Hepatocyte (in vitro differentiated cells): Measurements from ENCODE around the gene COPS4. TPM values are rescaled to one million over a fixed set of nuclear protein-coding genes. Genes with fewer than 3 reads are reported as not detected.

Experiments
- DNase-seq: peaks from one replicate; pipeline ENCODE4 v3.0.0-alpha.2; 2016; ENCODE audit warnings: low spot score
- H2AFZ ChIP-seq: fragments of 200-600 bp; sonication (generic); 2 replicates; pipeline ENCODE4 v1.6.0; 2016; ENCODE audit warnings: antibody characterized with exemption, mild to moderate bottlenecking
- H3K27ac ChIP-seq: fragments of 200-600 bp; sonication (generic); 2 replicates; pipeline ENCODE4 v1.5.1; 2016; ENCODE audit warnings: mild to moderate bottlenecking
- H3K27me3 ChIP-seq: fragments of 200-600 bp; sonication (generic); 2 replicates; pipeline ENCODE4 v1.6.1; 2016
- H3K36me3 ChIP-seq: fragments of 200-600 bp; sonication (generic); replicated peaks from 2 replicates; pipeline ENCODE4 v1.5.1; 2016; ENCODE audit warnings: low read depth; ENCODE audit not compliant: insufficient read depth
- H3K4me1 ChIP-seq: fragments of 200-600 bp; sonication (generic); 2 replicates; pipeline ENCODE4 v1.5.1; 2016; ENCODE audit warnings: mild to moderate bottlenecking, moderate library complexity; ENCODE audit not compliant: insufficient read depth
- H3K4me2 ChIP-seq: fragments of 200-600 bp; sonication (generic); 2 replicates; pipeline ENCODE4 v1.6.0; 2016
- H3K4me3 ChIP-seq: fragments of 200-600 bp; sonication (generic); 2 replicates; pipeline ENCODE4 v1.5.1; 2016; ENCODE audit warnings: mild to moderate bottlenecking
- H3K79me2 ChIP-seq: fragments of 200-600 bp; sonication (generic); 2 replicates; pipeline ENCODE4 v1.6.0; 2017; ENCODE audit warnings: mild to moderate bottlenecking
- H3K9me2 ChIP-seq: fragments of 200-600 bp; sonication (generic); replicated peaks from 2 replicates; pipeline ENCODE4 v1.6.0; 2017; ENCODE audit warnings: mild to moderate bottlenecking; ENCODE audit not compliant: insufficient read depth
- H3K9me3 ChIP-seq: fragments of 200-600 bp; sonication (generic); 2 replicates; pipeline ENCODE4 v1.5.1; 2016; ENCODE audit warnings: low read depth, mild to moderate bottlenecking
- H4K20me1 ChIP-seq: fragments of 200-600 bp; sonication (generic); 2 replicates; pipeline ENCODE4 v1.6.0; 2016; ENCODE audit warnings: mild to moderate bottlenecking; ENCODE audit not compliant: insufficient read depth, poor library complexity, severe bottlenecking
- CTCF ChIP-seq: fragments of 200-600 bp; sonication (generic); IDR thresholded peaks from 2 replicates; pipeline ENCODE4 v1.5.1; 2016; ENCODE audit warnings: antibody characterized with exemption, mild to moderate bottlenecking; ENCODE audit not compliant: poor library complexity
- EZH2 ChIP-seq: fragments of 200-600 bp; sonication (generic); IDR thresholded peaks from 2 replicates; pipeline ENCODE4 v1.6.1; 2016; ENCODE audit warnings: antibody characterized with exemption, mild to moderate bottlenecking, borderline replicate concordance
- EZH2phosphoT487 ChIP-seq: fragments of 200-600 bp; sonication (generic); IDR thresholded peaks from one replicate; pipeline ENCODE4 v1.6.1; 2018; ENCODE audit warnings: antibody characterized with exemption, mild to moderate bottlenecking, low read depth, moderate library complexity; ENCODE audit not compliant: unreplicated experiment, severe bottlenecking
- WGBS: methylation state at CpG from one replicate; pipeline ENCODE4 v1.1.6; 2016; ENCODE audit warnings: low lambda C conversion rate; ENCODE audit errors: missing lambda C conversion rate; 5-methylcytosine and 5-hydroxymethylcytosine counted together
- polyA plus RNA-seq: library from polyadenylated mRNA; unstranded; fragments of >200 nt; fragmentation: Nextera tagmentation; extraction: Ambion mirVana; gene quantifications from 2 replicates; pipeline ENCODE4 v1.2.1, GENCODE V29; 2016
- total RNA-seq: library from RNA; depleted of rRNA; stranded (reverse); fragments of >200 nt; gene quantifications from 2 replicates; pipeline ENCODE4 v1.2.3, GENCODE V29; 2014

The COPS4 gene
- total and polyA plus RNA-seq, 2 experiments from 2014 or later, result 45.2 to 56.7 TPM

- TF ChIP-seq EZH2phosphoT487, result no peak
- TF ChIP-seq CTCF, result no peak
- TF ChIP-seq EZH2, result no peak
- H3K4me1 ChIP-seq, result peaks cover 11% of the 10 kb centered on the region
- peak overlapping the region; percentile 98 for H3K4me3 ChIP-seq
- H3K27me3 ChIP-seq, result no peaks in the 10 kb centered on the region
- DNase-seq, result no peak
- peaks cover 54% of the 10 kb centered on the region for H3K79me2 ChIP-seq
- no peaks in the 10 kb centered on the region for H3K9me3 ChIP-seq
- peak overlapping the region; percentile 93 for H3K4me2 ChIP-seq
- H3K36me3 ChIP-seq, result no peaks in the 10 kb centered on the region
- H4K20me1 ChIP-seq, result no peaks in the 10 kb centered on the region
- peak overlapping the region; percentile 91 for H2AFZ ChIP-seq
- H3K27ac ChIP-seq, result peak overlapping the region; percentile 98
- H3K9me2 ChIP-seq, result no peaks in the 10 kb centered on the region
- WGBS, result 58% methylated on average over 3 of the region's 3 CpGs
These were observed 25.5 kb upstream of the COPS4 start for GRCh38 chr4:83009529-83009928.

- no peaks in the 10 kb centered on the region for H3K27me3 ChIP-seq
- peaks cover 11% of the 10 kb centered on the region for H3K4me1 ChIP-seq
- WGBS, result 0% methylated on average over 14 of the region's 14 CpGs
- peak overlapping the region; percentile 93 for H3K4me2 ChIP-seq
- peaks cover 48% of the 10 kb centered on the region for H3K79me2 ChIP-seq
- no peaks in the 10 kb centered on the region for H3K36me3 ChIP-seq
- peak overlapping the region; percentile 98 for H3K4me3 ChIP-seq
- H4K20me1 ChIP-seq, result no peaks in the 10 kb centered on the region
- H3K9me3 ChIP-seq, result no peaks in the 10 kb centered on the region
- no peaks in the 10 kb centered on the region for H3K9me2 ChIP-seq
- peak overlapping the region; percentile 91 for H2AFZ ChIP-seq
- no peak for TF ChIP-seq CTCF
- no peak for TF ChIP-seq EZH2phosphoT487
- TF ChIP-seq EZH2, result no peak
- peak; percentile 37 for DNase-seq
- H3K27ac ChIP-seq, result peak overlapping the region; percentile 98
These were observed 24.9 kb upstream of the COPS4 start for GRCh38 chr4:83010111-83010521.

- Histone ChIP-seq H3K9me3 (no peaks in the 10 kb centered on the region), H2AFZ (peak within 1 kb of the TSS; percentile 91), H3K27ac (peak within 1 kb of the TSS; percentile 98), H4K20me1 (no peaks in the 10 kb centered on the region), H3K36me3 (no peaks in the 10 kb centered on the region), H3K4me2 (peak within 1 kb of the TSS; percentile 93), H3K4me1 (peaks cover 11% of the 10 kb centered on the region), H3K4me3 (peak within 1 kb of the TSS; percentile 98), H3K79me2 (peaks cover 42% of the 10 kb centered on the region), H3K27me3 (no peaks in the 10 kb centered on the region), H3K9me2 (no peaks in the 10 kb centered on the region)
- WGBS, result under 1% methylated on average over 38 of the region's 54 CpGs
- peak; percentile 84 for DNase-seq
- TF ChIP-seq EZH2phosphoT487 (no peak), EZH2 (no peak), CTCF (no peak)
These were observed 24.3 kb upstream of the COPS4 start, which contains the start of gene LIN54 for GRCh38 chr4:83010522-83011318. Gene LIN54 (minus strand): TSS chr4:83010823. CDS start chr4:82984844, 25,979 bp downstream.
